Activated T-cell treated with anti-CD3 and anti-CD28 coated beads, Interleukin-2, amount 50 U/mL, for 1 hour (primary cell): ENCODE results near the gene TYW1.
A peak's percentile ranks its signal among the peaks of the same experiment; 100 is the strongest.
"Not testable (repeated sequence)": the region's sequence is repeated elsewhere in the genome, so short reads cannot be mapped to it uniquely, and the experiment has no call there.

Experiments
- DNase-seq: peaks from one replicate; pipeline ENCODE4 v3.0.0-alpha.2; 2020

The TYW1 gene

GRCh38 chr7:66995050-66995776 is 1.4 kb upstream of the TYW1 start, which contains the start of gene SBDS:
Gene SBDS (minus strand): TSS chr7:66995586. CDS start chr7:66995417, 169 bp downstream.
- DNase-seq, result peak; percentile 87

GRCh38 chr7:67000601-67001258 is 4.1 kb downstream of the TYW1 start:
- DNase-seq, result peak; percentile 22

GRCh38 chr7:67004145-67004544 is 7.5 kb downstream of the TYW1 start:
- DNase-seq, result not testable (repeated sequence)

GRCh38 chr7:67006965-67007364 is 10.3 kb downstream of the TYW1 start:
- DNase-seq, result no peak

GRCh38 chr7:67008260-67008659 is 11.6 kb downstream of the TYW1 start:
- no peak for DNase-seq

- not testable (repeated sequence) for DNase-seq
These were observed 13.0 kb downstream of the TYW1 start for GRCh38 chr7:67009677-67010076.

GRCh38 chr7:67014076-67014622 is 17.5 kb downstream of the TYW1 start:
- not testable (repeated sequence) for DNase-seq

- not testable (repeated sequence) for DNase-seq
These were observed 21.3 kb downstream of the TYW1 start for GRCh38 chr7:67017971-67018370.

GRCh38 chr7:67018940-67019339 is 22.3 kb downstream of the TYW1 start:
- DNase-seq, result no peak

GRCh38 chr7:67019562-67020390 is 23.1 kb downstream of the TYW1 start:
- no peak for DNase-seq

GRCh38 chr7:67021260-67021659 is 24.6 kb downstream of the TYW1 start:
- no peak for DNase-seq

GRCh38 chr7:67022511-67022910 is 25.9 kb downstream of the TYW1 start:
- no peak for DNase-seq

GRCh38 chr7:67025459-67025858 is 28.8 kb downstream of the TYW1 start:
- not testable (repeated sequence) for DNase-seq

GRCh38 chr7:67031685-67032084 is 35.1 kb downstream of the TYW1 start:
- not testable (repeated sequence) for DNase-seq

- no peak for DNase-seq
These were observed 36.6 kb downstream of the TYW1 start for GRCh38 chr7:67033251-67033650.

GRCh38 chr7:67036432-67037395 is 40.1 kb downstream of the TYW1 start:
- DNase-seq, result not testable (repeated sequence)

GRCh38 chr7:67040832-67041231 is 44.2 kb downstream of the TYW1 start:
- not testable (repeated sequence) for DNase-seq

- DNase-seq, result not testable (repeated sequence)
These were observed 46.3 kb downstream of the TYW1 start for GRCh38 chr7:67042781-67043558.

- not testable (repeated sequence) for DNase-seq
These were observed 46.9 kb downstream of the TYW1 start for GRCh38 chr7:67043559-67043930.

GRCh38 chr7:67045496-67045995 is 48.9 kb downstream of the TYW1 start:
- DNase-seq, result no peak

- DNase-seq, result not testable (repeated sequence)
These were observed 50.2 kb downstream of the TYW1 start for GRCh38 chr7:67046819-67047218.
